KMS-11 (cell line): ENCODE data around the gene ADGRB3.

Experiments
- H2AFZ ChIP-seq: fragments of 200-600 bp; sonication (generic); 2 replicates; pipeline ENCODE4 v1.6.1; 2016; ENCODE audit warnings: antibody characterized with exemption, mixed run types, low read depth
- H3K27ac ChIP-seq: fragments of 200-600 bp; sonication (generic); 2 replicates; pipeline ENCODE4 v1.6.1; 2016; ENCODE audit warnings: mild to moderate bottlenecking, mixed run types
- H3K27me3 ChIP-seq: fragments of 200-600 bp; sonication (generic); 2 replicates; pipeline ENCODE4 v1.6.1; 2017; ENCODE audit warnings: mild to moderate bottlenecking, low read depth, mixed run types, moderate library complexity; ENCODE audit not compliant: insufficient read depth
- H3K36me3 ChIP-seq: fragments of 200-600 bp; sonication (generic); 2 replicates; pipeline ENCODE4 v1.6.1; 2017; ENCODE audit warnings: mild to moderate bottlenecking, mixed run types; ENCODE audit not compliant: insufficient read depth
- H3K4me1 ChIP-seq: fragments of 200-600 bp; sonication (generic); 2 replicates; pipeline ENCODE4 v1.6.1; 2016; ENCODE audit warnings: mild to moderate bottlenecking, low read depth, mixed run types; ENCODE audit not compliant: poor library complexity, severe bottlenecking
- H3K4me2 ChIP-seq: fragments of 200-600 bp; sonication (generic); 2 replicates; pipeline ENCODE4 v1.7.0; 2016; ENCODE audit warnings: mild to moderate bottlenecking, mixed run types
- H3K4me3 ChIP-seq: fragments of 200-600 bp; sonication (generic); IDR thresholded peaks from 2 replicates; pipeline ENCODE4 v1.6.1; 2017; ENCODE audit warnings: low read depth, low read length, mixed read lengths; ENCODE audit not compliant: insufficient read depth
- H3K79me2 ChIP-seq: fragments of 200-600 bp; sonication (generic); 2 replicates; pipeline ENCODE4 v1.6.1; 2016; ENCODE audit warnings: low read depth, mixed run types; ENCODE audit not compliant: insufficient read depth
- H3K9ac ChIP-seq: fragments of 200-600 bp; sonication (generic); 2 replicates; pipeline ENCODE4 v1.6.1; 2016; ENCODE audit warnings: mild to moderate bottlenecking, mixed run types
- H4K20me1 ChIP-seq: fragments of 200-600 bp; sonication (generic); 2 replicates; pipeline ENCODE4 v1.6.1; 2016; ENCODE audit warnings: mild to moderate bottlenecking, mixed run types; ENCODE audit not compliant: insufficient read depth
- TF ChIP-seq, protein P1 (sequence below): fragments of 200-600 bp; sonication (generic); conservative IDR thresholded peaks from 2 replicates; pipeline ENCODE4 v1.6.1; 2017; ENCODE audit warnings: low read depth, mild to moderate bottlenecking, antibody characterized with exemption, low read length, moderate library complexity, mixed read lengths

Gene ADGRB3

DNA sequence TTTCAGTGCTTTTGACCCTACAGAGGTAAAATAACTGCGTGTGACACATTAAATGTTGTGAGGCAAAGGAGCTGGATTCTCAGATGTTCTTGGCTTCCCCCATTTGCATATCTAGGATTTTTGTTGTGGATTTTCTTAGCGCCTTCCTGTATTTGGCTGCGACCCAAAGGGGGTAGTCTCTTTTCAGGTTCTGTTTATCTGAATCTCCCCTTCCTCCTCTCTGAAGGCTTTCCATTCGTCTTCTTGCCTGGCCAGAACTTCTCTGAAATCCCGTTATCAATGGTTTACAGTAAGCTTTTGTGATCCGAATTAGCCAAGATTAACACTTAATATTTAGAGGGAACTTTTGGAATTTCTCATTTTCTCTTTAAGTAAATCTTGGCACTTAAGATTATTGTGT, 60.8 kb downstream of the ADGRB3 start:
- H3K4me2 ChIP-seq, result no peak overlapping the region
- no peaks in the 10 kb centered on the region for H4K20me1 ChIP-seq

GRCh38 chr6:68697394-68697793, 62.3 kb downstream of the ADGRB3 start:
- Histone ChIP-seq H3K36me3 (no peaks in the 10 kb centered on the region), H2AFZ (no peak overlapping the region), H4K20me1 (no peaks in the 10 kb centered on the region), H3K79me2 (no peaks in the 10 kb centered on the region), H3K4me2 (no peak overlapping the region), H3K4me3 (no peak overlapping the region), H3K4me1 (no peaks in the 10 kb centered on the region), H3K27me3 (no peaks in the 10 kb centered on the region), H3K9ac (no peak overlapping the region), H3K27ac (no peak overlapping the region)
- TF ChIP-seq, protein P1, sequence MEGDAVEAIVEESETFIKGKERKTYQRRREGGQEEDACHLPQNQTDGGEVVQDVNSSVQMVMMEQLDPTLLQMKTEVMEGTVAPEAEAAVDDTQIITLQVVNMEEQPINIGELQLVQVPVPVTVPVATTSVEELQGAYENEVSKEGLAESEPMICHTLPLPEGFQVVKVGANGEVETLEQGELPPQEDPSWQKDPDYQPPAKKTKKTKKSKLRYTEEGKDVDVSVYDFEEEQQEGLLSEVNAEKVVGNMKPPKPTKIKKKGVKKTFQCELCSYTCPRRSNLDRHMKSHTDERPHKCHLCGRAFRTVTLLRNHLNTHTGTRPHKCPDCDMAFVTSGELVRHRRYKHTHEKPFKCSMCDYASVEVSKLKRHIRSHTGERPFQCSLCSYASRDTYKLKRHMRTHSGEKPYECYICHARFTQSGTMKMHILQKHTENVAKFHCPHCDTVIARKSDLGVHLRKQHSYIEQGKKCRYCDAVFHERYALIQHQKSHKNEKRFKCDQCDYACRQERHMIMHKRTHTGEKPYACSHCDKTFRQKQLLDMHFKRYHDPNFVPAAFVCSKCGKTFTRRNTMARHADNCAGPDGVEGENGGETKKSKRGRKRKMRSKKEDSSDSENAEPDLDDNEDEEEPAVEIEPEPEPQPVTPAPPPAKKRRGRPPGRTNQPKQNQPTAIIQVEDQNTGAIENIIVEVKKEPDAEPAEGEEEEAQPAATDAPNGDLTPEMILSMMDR, result no peak

More for the DNA sequence above, 60.8 kb downstream of the ADGRB3 start:
- Histone ChIP-seq H3K4me1 (no peaks in the 10 kb centered on the region), H3K79me2 (no peaks in the 10 kb centered on the region), H3K9ac (no peak overlapping the region), H3K4me3 (no peak overlapping the region), H2AFZ (no peak overlapping the region), H3K36me3 (no peaks in the 10 kb centered on the region), H3K27ac (no peak overlapping the region), H3K27me3 (no peaks in the 10 kb centered on the region)
- TF ChIP-seq, protein P1, result no peak

- TF ChIP-seq, protein P1, result no peak
- H3K36me3 ChIP-seq, result no peaks in the 10 kb centered on the region
Measured at GRCh38 chr6:68701159-68701558, 66.1 kb downstream of the ADGRB3 start.

GRCh38 chr6:68704485-68704884, 69.4 kb downstream of the ADGRB3 start:
- Histone ChIP-seq H3K79me2 (no peaks in the 10 kb centered on the region), H3K4me1 (no peaks in the 10 kb centered on the region), H3K4me3 (no peak overlapping the region), H3K36me3 (no peaks in the 10 kb centered on the region), H2AFZ (no peak overlapping the region), H4K20me1 (no peaks in the 10 kb centered on the region), H3K4me2 (no peak overlapping the region), H3K9ac (no peak overlapping the region), H3K27me3 (no peaks in the 10 kb centered on the region), H3K27ac (no peak overlapping the region)
- TF ChIP-seq, protein P1, result no peak

More at GRCh38 chr6:68701159-68701558, 66.1 kb downstream of the ADGRB3 start:
- Histone ChIP-seq H2AFZ (no peak overlapping the region), H3K4me2 (no peak overlapping the region), H3K9ac (no peak overlapping the region), H3K4me3 (no peak overlapping the region), H3K79me2 (no peaks in the 10 kb centered on the region), H4K20me1 (no peaks in the 10 kb centered on the region), H3K4me1 (no peaks in the 10 kb centered on the region), H3K27me3 (no peaks in the 10 kb centered on the region), H3K27ac (no peak overlapping the region)
